Spleen (tissue), 11 donors: ENCODE measurements around the gene AIDA. TPM values are rescaled to one million over a fixed set of nuclear protein-coding genes. Genes with fewer than 3 reads are reported as not detected.
A peak's percentile ranks its signal among the peaks of the same experiment; 100 is the strongest.

ENCODE experiments used
- DNase-seq: peaks from one replicate; pipeline ENCODE4 v3.0.0-alpha.2; 2020
- H3K27ac ChIP-seq, 8 donors: fragments of 200-600 bp; sonication (generic) in 7 of 8; 1 replicate in 4 of 8; 2 replicates in 4 of 8; pipeline versions ENCODE4 v1.5.0 to v1.8.0; 2016 to 2021; ENCODE audit warnings: inconsistent platforms in 4 of 8, mild to moderate bottlenecking in 4 of 8, moderate library complexity in 1 of 8
- H3K27me3 ChIP-seq, 7 donors: fragments of 200-600 bp; sonication (generic) in 6 of 7; replicated peaks in 1 of 7; 1 replicate in 4 of 7; 2 replicates in 3 of 7; pipeline versions ENCODE4 v1.5.0 to v1.8.0; 2016 to 2021; ENCODE audit warnings: inconsistent platforms in 3 of 7, mild to moderate bottlenecking in 1 of 7
- H3K36me3 ChIP-seq, 6 donors: fragments of 200-600 bp; sonication (generic) in 5 of 6; 1 replicate in 4 of 6; 2 replicates in 2 of 6; pipeline versions ENCODE4 v1.5.0 to v1.8.0; 2016 to 2021; ENCODE audit warnings: inconsistent platforms in 2 of 6
- H3K4me1 ChIP-seq, 6 donors: fragments of 200-600 bp; sonication (generic) in 5 of 6; 1 replicate in 3 of 6; 2 replicates in 3 of 6; pipeline versions ENCODE4 v1.5.0 to v1.8.0; 2016 to 2021; ENCODE audit warnings: inconsistent platforms in 3 of 6
- H3K4me3 ChIP-seq, 8 donors: fragments of 200-600 bp; sonication (generic) in 7 of 8; 1 replicate in 4 of 8; 2 replicates in 4 of 8; pipeline versions ENCODE4 v1.5.0 to v1.8.0; 2016 to 2021; ENCODE audit warnings: inconsistent platforms in 4 of 8, mild to moderate bottlenecking in 4 of 8, moderate library complexity in 2 of 8
- H3K9me3 ChIP-seq, 8 donors: fragments of 200-600 bp; sonication (generic) in 7 of 8; 1 replicate in 4 of 8; 2 replicates in 4 of 8; pipeline versions ENCODE4 v1.5.0 to v1.8.0; 2016 to 2021; ENCODE audit warnings: inconsistent platforms in 4 of 8
- POLR2A ChIP-seq, 3 donors: fragments of 450-650 bp; IDR thresholded peaks; one replicate each; pipeline ENCODE4 v1.5.1; 2017; ENCODE audit warnings: antibody characterized with exemption in 3 of 3, mild to moderate bottlenecking in 1 of 3
- POLR2AphosphoS5 ChIP-seq, 3 donors: sonication (generic); formaldehyde crosslinking; IDR thresholded peaks; one replicate each; pipeline ENCODE4 v1.5.1; 2017; ENCODE audit warnings: antibody characterized with exemption in 3 of 3
- WGBS, 5 donors: extraction: QIAGEN DNeasy Blood & Tissue Kit in 3 of 5; methylation state at CpG; one replicate each; pipeline versions ENCODE4 v1.1.5 to v1.1.7; 2013 to 2018; 5-methylcytosine and 5-hydroxymethylcytosine counted together
- intact Hi-C: fragments of 100-400 bp; cut with DNase I; formaldehyde crosslinking; loops from one replicate; pipeline ENCODE4 v1.15.0; 2023; ENCODE audit warnings: low total_unique reads
- polyA plus RNA-seq, 3 donors: library from polyadenylated mRNA; stranded (reverse); fragments of 200-250 nt; gene quantifications; one replicate each; pipeline ENCODE4 v1.2.1, GENCODE V29; 2013
- total RNA-seq, 7 donors: library from RNA; depleted of rRNA in 3 of 7; stranded (reverse); fragments of >200 nt in 3 of 7; fragmentation: NEBNext Ultra II Directional in 4 of 7; extraction: Animal tissue kit (Norgen Biotek cat#: 25700) in 4 of 7; gene quantifications; one replicate each; pipeline versions ENCODE4 v1.1.0 to v1.2.1, GENCODE V29; 2016 to 2021
- TF ChIP-seq, protein P1 (sequence below), 11 experiments: fragments of 200-600 bp in 7 of 11; fragments of 450-650 bp in 4 of 11; sonication (generic) in 4 of 11; IDR thresholded peaks in 8 of 11; conservative IDR thresholded peaks in 3 of 11; 1 replicate in 7 of 11; 2 replicates in 4 of 11; pipeline versions ENCODE4 v1.4.0 to v1.8.0; 2016 to 2021; ENCODE audit warnings: antibody characterized with exemption in 11 of 11, inconsistent platforms in 4 of 11, mild to moderate bottlenecking in 1 of 11
- donor health status: healthy with polysubstance abuse.
- donor health status: DM: no; HTN: no; CAD: no; lungs with moderate emphysema.
- donor health status: DM: no; HTN: no; CAD: no.
- donor health status: Bipolar disorder and iron deficiency.
- donor health status: healthy.
- donor health status: DM: no; HTN: no; CAD: no.
- donor health status: DM: yes; HTN: yes; CAD: no.

The AIDA gene
- total and polyA plus RNA-seq, 10 donors = 33.0 to 57.8 (median 51.6) TPM

DNA sequence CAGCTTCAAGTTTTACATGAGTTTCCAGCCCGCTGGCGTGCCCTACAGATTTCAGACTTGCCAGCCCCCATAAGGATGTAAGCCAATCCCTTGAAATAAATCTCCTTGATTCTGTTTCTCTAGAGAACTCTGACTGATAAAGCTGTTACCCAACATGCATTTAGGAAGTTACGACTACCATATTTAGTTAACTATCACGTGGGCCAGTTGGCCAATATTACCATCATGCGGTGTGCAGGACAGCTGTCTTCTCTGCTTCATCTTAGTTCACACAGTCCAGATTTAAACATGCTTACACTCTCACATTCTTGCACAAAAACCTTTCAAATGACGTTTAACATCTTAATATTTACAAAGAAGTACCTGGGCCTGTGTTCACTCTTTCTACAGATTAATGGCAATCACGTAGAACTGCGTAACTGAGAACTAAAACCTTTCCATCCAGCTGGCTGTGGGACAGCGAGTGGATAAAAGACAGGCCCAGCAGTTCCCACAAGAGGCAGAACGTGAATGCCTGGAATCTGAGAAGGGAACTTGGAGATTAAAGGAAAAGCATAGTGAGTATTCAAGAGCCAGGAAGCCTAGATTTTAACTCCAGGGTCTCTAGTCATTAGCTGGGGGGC is 45.5 kb upstream of the AIDA start:
- Histone ChIP-seq H3K4me1 (peaks cover 0 to 15% (median 6%) of the 10 kb centered on the region in 6 donors), H3K36me3 (no peaks in the 10 kb centered on the region), H3K4me3 (no peak overlapping the region), H3K9me3 (no peaks in the 10 kb centered on the region), H3K27ac (no peak overlapping the region), H3K27me3 (no peaks in the 10 kb centered on the region)
- intact Hi-C loops = no loop called here
- DNase-seq = no peak
- 83 to 90% (median 86%) methylated on average over 10 of the region's 10 CpGs for WGBS, 5 donors
- TF ChIP-seq POLR2AphosphoS5 (IDR thresholded peaks at IDR 0.05) = no peak
- TF ChIP-seq, protein P1, sequence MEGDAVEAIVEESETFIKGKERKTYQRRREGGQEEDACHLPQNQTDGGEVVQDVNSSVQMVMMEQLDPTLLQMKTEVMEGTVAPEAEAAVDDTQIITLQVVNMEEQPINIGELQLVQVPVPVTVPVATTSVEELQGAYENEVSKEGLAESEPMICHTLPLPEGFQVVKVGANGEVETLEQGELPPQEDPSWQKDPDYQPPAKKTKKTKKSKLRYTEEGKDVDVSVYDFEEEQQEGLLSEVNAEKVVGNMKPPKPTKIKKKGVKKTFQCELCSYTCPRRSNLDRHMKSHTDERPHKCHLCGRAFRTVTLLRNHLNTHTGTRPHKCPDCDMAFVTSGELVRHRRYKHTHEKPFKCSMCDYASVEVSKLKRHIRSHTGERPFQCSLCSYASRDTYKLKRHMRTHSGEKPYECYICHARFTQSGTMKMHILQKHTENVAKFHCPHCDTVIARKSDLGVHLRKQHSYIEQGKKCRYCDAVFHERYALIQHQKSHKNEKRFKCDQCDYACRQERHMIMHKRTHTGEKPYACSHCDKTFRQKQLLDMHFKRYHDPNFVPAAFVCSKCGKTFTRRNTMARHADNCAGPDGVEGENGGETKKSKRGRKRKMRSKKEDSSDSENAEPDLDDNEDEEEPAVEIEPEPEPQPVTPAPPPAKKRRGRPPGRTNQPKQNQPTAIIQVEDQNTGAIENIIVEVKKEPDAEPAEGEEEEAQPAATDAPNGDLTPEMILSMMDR (IDR thresholded peaks at IDR 0.05 in 8 of 11, conservative IDR thresholded peaks at IDR 0.05 in 3 of 11) = no peak
- no peak for TF ChIP-seq POLR2A (IDR thresholded peaks at IDR 0.05)

DNA sequence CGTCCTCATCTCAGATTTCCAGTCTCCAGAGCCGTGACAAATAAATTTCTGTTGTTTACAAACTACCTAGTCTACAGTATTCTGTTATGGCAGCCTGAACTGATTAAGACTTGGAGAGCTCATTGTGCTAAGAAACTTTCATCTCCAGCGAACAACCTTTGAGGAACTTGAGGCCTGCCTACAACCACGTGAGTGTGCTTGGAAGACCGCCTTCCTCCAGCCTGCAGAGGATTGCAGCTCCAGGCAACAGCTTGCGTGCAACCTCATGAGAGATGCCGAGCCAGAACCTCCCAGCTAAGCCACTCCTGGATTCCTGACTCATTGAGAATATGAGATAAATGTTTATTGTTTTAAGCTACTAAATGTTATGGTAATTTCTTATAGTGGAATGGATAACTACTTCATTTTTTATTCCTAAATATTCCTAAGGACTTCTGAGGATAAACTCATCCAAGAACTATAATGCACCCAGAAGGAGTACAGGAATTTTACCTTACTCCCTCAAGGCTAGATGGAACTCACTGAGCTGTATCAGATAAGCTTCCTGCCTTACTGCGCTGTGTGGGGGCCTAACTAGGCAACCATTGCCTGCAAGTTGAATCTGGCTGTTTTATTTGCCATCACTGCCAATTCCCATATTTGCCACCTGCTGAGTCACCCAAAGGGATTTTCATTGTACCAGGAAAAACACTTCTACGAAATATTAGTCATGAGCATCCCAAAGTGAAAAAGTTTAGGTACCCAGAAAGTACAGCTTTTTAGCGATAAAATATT is 42.3 kb upstream of the AIDA start:
- H3K27me3 ChIP-seq = no peaks in the 10 kb centered on the region
- H3K27ac ChIP-seq = no peak overlapping the region
- no peaks in the 10 kb centered on the region for H3K9me3 ChIP-seq
- no peak overlapping the region for H3K4me3 ChIP-seq
- H3K36me3 ChIP-seq = no peaks in the 10 kb centered on the region
- DNase-seq = no peak
- intact Hi-C loops = no loop called here
- 65 to 75% (median 71%) methylated on average over 10 of the region's 10 CpGs for WGBS, 5 donors
- H3K4me1 ChIP-seq = peaks cover 0 to 38% (median 12%) of the 10 kb centered on the region in 6 donors
- no peak for TF ChIP-seq POLR2AphosphoS5 (IDR thresholded peaks at IDR 0.05)

DNA sequence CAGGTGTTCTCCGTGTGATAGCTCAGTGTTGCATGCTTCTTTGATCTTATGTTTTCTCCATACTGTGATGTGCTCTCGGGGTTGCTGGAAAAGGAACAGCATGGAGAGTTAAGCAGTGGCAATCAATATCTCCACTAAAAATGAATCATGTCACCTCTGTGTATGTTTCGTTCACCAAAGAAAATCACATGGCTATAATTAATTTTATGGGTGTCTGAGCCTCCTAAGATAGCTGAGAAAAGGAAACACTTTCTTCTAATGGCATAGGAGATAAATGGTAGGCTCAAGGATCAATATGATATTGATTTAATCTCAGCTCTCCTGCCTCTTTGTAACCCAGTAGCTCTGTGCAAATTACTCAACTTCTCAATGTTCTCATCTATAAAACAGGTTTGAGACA is 39.0 kb upstream of the AIDA start:
- no peak overlapping the region for H3K4me3 ChIP-seq
- peaks cover 0 to 34% (median 12%) of the 10 kb centered on the region in 6 donors for H3K4me1 ChIP-seq
- intact Hi-C loops = no loop called here
- H3K27ac ChIP-seq = peak overlapping the region in 5 of 8 donors; percentile 18 to 66 (median 40)
- no peak for DNase-seq
- H3K36me3 ChIP-seq = no peaks in the 10 kb centered on the region
- TF ChIP-seq, protein P1 (IDR thresholded peaks at IDR 0.05 in 8 of 11, conservative IDR thresholded peaks at IDR 0.05 in 3 of 11) = no peak
- TF ChIP-seq POLR2AphosphoS5 (IDR thresholded peaks at IDR 0.05) (no peak), POLR2A (IDR thresholded peaks at IDR 0.05) (no peak)
- no peaks in the 10 kb centered on the region for H3K9me3 ChIP-seq
- no peaks in the 10 kb centered on the region for H3K27me3 ChIP-seq
- WGBS, 5 donors = 78 to 84% (median 79%) methylated on average over 3 of the region's 3 CpGs

DNA sequence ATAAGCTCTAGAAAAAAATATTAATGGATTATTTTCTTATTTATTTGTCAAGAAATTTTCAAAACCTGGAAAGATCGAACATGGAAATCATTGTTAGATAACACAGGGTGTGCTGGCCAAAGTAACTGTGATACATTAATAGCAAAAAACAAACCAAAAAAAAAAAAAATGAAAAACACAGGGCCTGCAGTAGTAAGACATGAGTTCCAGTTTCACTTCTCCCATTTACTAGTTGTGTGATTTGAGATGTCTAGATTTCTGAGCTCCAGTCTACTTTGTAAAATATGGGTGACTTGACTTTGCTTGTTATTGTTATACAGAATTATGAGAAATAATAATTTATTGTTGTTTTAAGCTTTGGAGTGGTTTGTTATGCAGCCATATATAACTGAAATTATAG is 38.4 kb upstream of the AIDA start:
- Histone ChIP-seq H3K4me1 (peaks cover 0 to 34% (median 12%) of the 10 kb centered on the region in 6 donors), H3K4me3 (no peak overlapping the region), H3K27me3 (no peaks in the 10 kb centered on the region), H3K27ac (peak overlapping the region in 5 of 8 donors; percentile 18 to 66 (median 40)), H3K9me3 (no peaks in the 10 kb centered on the region), H3K36me3 (no peaks in the 10 kb centered on the region)
- 67 to 87% (median 82%) methylated on average over 1 of the region's 1 CpG for WGBS, 5 donors
- DNase-seq = no peak
- intact Hi-C loops = no loop called here
- no peak for TF ChIP-seq POLR2A (IDR thresholded peaks at IDR 0.05)
- no peak for TF ChIP-seq POLR2AphosphoS5 (IDR thresholded peaks at IDR 0.05)
- TF ChIP-seq, protein P1 (IDR thresholded peaks at IDR 0.05 in 8 of 11, conservative IDR thresholded peaks at IDR 0.05 in 3 of 11) = no peak
